ENCODE data around the gene SLC30A7.

GRCh38 chr1:101025283-101025656 is 129.4 kb downstream of the SLC30A7 start:
- no peak for TF ChIP-seq CTCF (IDR thresholded peaks at IDR 0.05)
- TF ChIP-seq ZFX (IDR thresholded peaks at IDR 0.05; ENCODE audit: borderline replicate concordance): no peak
